Kidney (tissue), 14 donors: Measurements from ENCODE around the gene CXXC4. TPM values are rescaled to one million over a fixed set of nuclear protein-coding genes. Genes with fewer than 3 reads are reported as not detected.

Experiments used
- DNase-seq, 5 donors: peaks; one replicate each; pipeline ENCODE4 v3.0.0-alpha.2; 2013 to 2020
- FAIRE-seq: peaks from 2 replicates; lab custom pipeline; 2012; peaks lifted over from hg19 to GRCh38; lab: Jason Lieb, UNC
- H3K27ac ChIP-seq, 2 donors: one replicate each; pipeline ENCODE4 v1.7.0; 2013; ENCODE audit warnings: low read depth in 2 of 2, low read length in 2 of 2, inconsistent platforms in 1 of 2
- H3K27me3 ChIP-seq: one replicate; pipeline ENCODE4 v1.7.1; 2013; ENCODE audit warnings: low read length, inconsistent platforms; ENCODE audit not compliant: control insufficient read depth, insufficient read depth
- H3K36me3 ChIP-seq, 3 donors: one replicate each; pipeline versions ENCODE4 v1.7.0 to v1.7.1; 2013; ENCODE audit warnings: low read length in 3 of 3, control low read depth in 1 of 3, inconsistent platforms in 1 of 3; ENCODE audit not compliant: insufficient read depth in 3 of 3, control insufficient read depth in 2 of 3
- H3K4me1 ChIP-seq, 3 donors: one replicate each; pipeline versions ENCODE4 v1.7.0 to v1.7.1; 2013; ENCODE audit warnings: low read length in 3 of 3, inconsistent platforms in 1 of 3, low read depth in 1 of 3; ENCODE audit not compliant: control insufficient read depth in 2 of 3, insufficient read depth in 2 of 3
- H3K4me3 ChIP-seq, 3 donors: one replicate each; pipeline versions ENCODE4 v1.7.0 to v1.8.1; 2013; ENCODE audit warnings: low read length in 3 of 3, control low read depth in 1 of 3, inconsistent platforms in 1 of 3
- H3K9ac ChIP-seq, 3 donors: one replicate each; pipeline versions ENCODE4 v1.7.0 to v1.7.1; 2013; ENCODE audit warnings: low read length in 3 of 3, control low read depth in 1 of 3, inconsistent platforms in 1 of 3
- H3K9me3 ChIP-seq, 3 donors: one replicate each; pipeline versions ENCODE4 v1.7.0 to v1.7.1; 2013; ENCODE audit warnings: low read length in 3 of 3, control low read depth in 1 of 3, inconsistent platforms in 1 of 3; ENCODE audit not compliant: control insufficient read depth in 2 of 3, insufficient read depth in 1 of 3
- CTCF ChIP-seq: IDR thresholded peaks from 3 replicates; pipeline ENCODE4 v1.5.1; 2012; ENCODE audit warnings: mild to moderate bottlenecking, moderate library complexity, borderline replicate concordance; ENCODE audit not compliant: insufficient read depth; ENCODE audit errors: extremely low read depth
- intact Hi-C: fragments of 100-400 bp; cut with DNase I; formaldehyde crosslinking; loops from one replicate; pipeline ENCODE4 v1.11.1; 2022
- polyA plus RNA-seq: library from polyadenylated mRNA; stranded (reverse); fragments of 350-450 nt; fragmentation: Illumina TruSeq; extraction: RNeasy Lipid Tissue Mini Kit (QIAGEN cat#74804); gene quantifications from one replicate; pipeline ENCODE4 v1.2.3, GENCODE V29; 2014; ENCODE audit warnings: low read depth, low replicate concordance; ENCODE audit not compliant: insufficient read depth
- total RNA-seq: library from RNA; stranded (reverse); fragmentation: NEBNext Ultra II Directional; extraction: Animal tissue kit (Norgen Biotek cat#: 25700); gene quantifications from one replicate; pipeline ENCODE4 v1.2.1, GENCODE V29; 2021
- donor health status: control.
- donor health status: control.
- donor health status: control.
- donor health status: control.
- donor health status: control.
- donor health status: DM: yes; HTN: yes; CAD: no.
- donor health status: Normal renal cell carcinoma (clear cell type).

CXXC4 gene
- total and polyA plus RNA-seq, 2 donors from 2014 or later = 0.45 to 0.63 TPM

GRCh38 chr4:104465619-104466018 lies 29.1 kb downstream of the CXXC4 start:
- no peaks in the 10 kb centered on the region for H3K4me1 ChIP-seq
- DNase-seq (no peak), FAIRE-seq (no peak)
- no peak for TF ChIP-seq CTCF
- H3K27me3 ChIP-seq = no peaks in the 10 kb centered on the region
- H3K4me3 ChIP-seq = no peak overlapping the region
- no peaks in the 10 kb centered on the region for H3K9me3 ChIP-seq
- no peaks in the 10 kb centered on the region for H3K36me3 ChIP-seq
- no peak overlapping the region for H3K27ac ChIP-seq
- intact Hi-C loops = no loop called here
- no peak overlapping the region for H3K9ac ChIP-seq

GRCh38 chr4:104465201-104465600 lies 29.5 kb downstream of the CXXC4 start:
- FAIRE-seq (no peak), DNase-seq (no peak)
- Histone ChIP-seq H3K9ac (no peak overlapping the region), H3K27ac (no peak overlapping the region), H3K4me1 (no peaks in the 10 kb centered on the region), H3K4me3 (no peak overlapping the region), H3K9me3 (no peaks in the 10 kb centered on the region), H3K27me3 (no peaks in the 10 kb centered on the region), H3K36me3 (no peaks in the 10 kb centered on the region)
- no peak for TF ChIP-seq CTCF
- intact Hi-C loops = no loop called here

DNA sequence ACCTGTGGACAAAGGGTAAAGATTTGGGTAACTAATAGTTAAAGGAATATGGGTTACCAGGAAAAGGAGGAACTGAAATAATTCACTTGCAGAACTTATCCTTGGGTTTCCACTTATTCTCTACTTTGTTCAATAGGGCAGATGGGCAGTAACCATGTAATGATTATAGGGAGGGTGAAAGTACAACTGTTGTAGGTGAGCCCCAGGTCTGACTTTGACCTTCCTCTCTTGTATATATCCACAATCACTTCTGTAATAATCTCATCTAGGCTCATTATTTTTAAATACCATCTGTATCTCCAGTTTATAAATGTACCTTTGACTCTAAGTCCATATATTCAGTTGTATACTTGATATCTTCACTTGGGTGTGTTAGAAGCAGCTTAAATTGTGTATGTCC lies 32.1 kb downstream of the CXXC4 start:
- no peak for DNase-seq
- TF ChIP-seq CTCF = no peak
- Histone ChIP-seq H3K27ac (no peak overlapping the region), H3K9me3 (no peaks in the 10 kb centered on the region), H3K27me3 (no peaks in the 10 kb centered on the region), H3K4me1 (no peaks in the 10 kb centered on the region), H3K36me3 (no peaks in the 10 kb centered on the region), H3K4me3 (no peak overlapping the region), H3K9ac (no peak overlapping the region)
- intact Hi-C loops = no loop called here
- FAIRE-seq = no peak

DNA sequence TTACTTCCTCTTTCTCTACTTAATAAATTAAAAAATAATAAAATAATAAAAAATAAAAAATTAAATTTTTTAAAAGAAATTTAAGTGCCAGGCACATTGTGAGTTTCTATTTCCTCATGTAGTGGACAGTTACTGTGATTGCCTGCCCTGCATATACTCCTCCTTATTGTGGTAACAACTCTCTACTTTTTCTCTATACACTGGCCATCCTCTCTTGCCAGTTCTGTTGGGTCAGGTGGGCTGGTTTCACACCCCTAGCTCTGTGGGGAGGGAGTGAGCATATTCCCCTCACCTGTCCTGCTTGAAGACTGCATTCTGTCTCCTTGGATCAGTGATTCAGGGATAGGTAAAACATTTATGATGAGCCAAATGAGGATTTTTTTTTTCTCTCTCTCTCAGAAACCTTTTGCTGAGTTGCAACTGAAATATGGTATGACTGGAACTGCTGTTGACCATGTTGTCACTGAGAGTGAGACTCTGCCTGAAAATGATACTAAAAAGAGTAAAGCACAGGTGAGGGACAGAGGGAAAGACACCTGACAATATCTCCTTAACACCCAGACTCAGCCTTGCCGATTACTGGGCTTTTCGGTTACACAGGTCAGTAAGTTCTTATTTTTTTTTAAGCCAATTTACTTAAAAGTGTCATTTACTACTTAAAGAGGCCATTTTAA lies 37.2 kb downstream of the CXXC4 start:
- Histone ChIP-seq H3K4me3 (no peak overlapping the region), H3K36me3 (no peaks in the 10 kb centered on the region), H3K9me3 (no peaks in the 10 kb centered on the region), H3K27ac (no peak overlapping the region), H3K27me3 (no peaks in the 10 kb centered on the region), H3K9ac (no peak overlapping the region), H3K4me1 (no peaks in the 10 kb centered on the region)
- no peak for TF ChIP-seq CTCF
- no peak for DNase-seq
- intact Hi-C loops = no loop called here
- no peak for FAIRE-seq
